Measurements from ENCODE around the gene KCNN3. TPM values are rescaled to one million over a fixed set of nuclear protein-coding genes. Genes with fewer than 3 reads are reported as not detected.

The KCNN3 gene
- total and polyA plus RNA-seq, 2 of the 8 experiments (the other 6 are each of a cell fraction or from before 2014, with no cell fraction given), result 2.8 to 3.7 TPM

DNA sequence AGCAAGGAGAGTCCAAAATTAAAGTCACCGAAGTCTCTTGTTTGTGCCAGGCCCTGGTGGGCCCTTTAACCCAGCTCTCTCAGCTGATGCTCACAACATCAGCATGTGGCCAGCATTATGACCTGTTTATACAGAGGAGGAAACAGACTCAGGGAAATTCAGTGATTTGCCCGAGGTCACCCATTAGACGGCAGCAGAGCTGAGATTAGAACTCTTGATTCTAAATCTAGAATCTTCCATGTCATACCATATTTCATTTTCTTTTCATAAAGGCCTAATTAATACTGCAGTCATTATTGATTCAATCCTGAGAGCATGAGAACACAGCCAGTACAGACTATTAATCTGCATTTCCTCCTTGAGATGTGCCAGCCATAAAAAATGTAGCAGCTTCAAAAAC lies 63.7 kb downstream of the KCNN3 start (continued):
- TF ChIP-seq, protein P1, sequence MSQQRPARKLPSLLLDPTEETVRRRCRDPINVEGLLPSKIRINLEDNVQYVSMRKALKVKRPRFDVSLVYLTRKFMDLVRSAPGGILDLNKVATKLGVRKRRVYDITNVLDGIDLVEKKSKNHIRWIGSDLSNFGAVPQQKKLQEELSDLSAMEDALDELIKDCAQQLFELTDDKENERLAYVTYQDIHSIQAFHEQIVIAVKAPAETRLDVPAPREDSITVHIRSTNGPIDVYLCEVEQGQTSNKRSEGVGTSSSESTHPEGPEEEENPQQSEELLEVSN (IDR thresholded peaks at IDR 0.05), result no peak
- TF ChIP-seq CEBPB (IDR thresholded peaks at IDR 0.05; ENCODE audit: low read depth, low read length), result no peak
- TF ChIP-seq, protein P2, sequence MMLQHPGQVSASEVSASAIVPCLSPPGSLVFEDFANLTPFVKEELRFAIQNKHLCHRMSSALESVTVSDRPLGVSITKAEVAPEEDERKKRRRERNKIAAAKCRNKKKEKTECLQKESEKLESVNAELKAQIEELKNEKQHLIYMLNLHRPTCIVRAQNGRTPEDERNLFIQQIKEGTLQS (IDR thresholded peaks at IDR 0.05; ENCODE audit: insufficient read depth, low read depth, low read length), result no peak
- no peak for TF ChIP-seq POU5F1 (IDR thresholded peaks at IDR 0.05; ENCODE audit: low read depth, low read length)
- TF ChIP-seq BRCA1 (IDR thresholded peaks at IDR 0.05; ENCODE audit: low read depth, low read length), result no peak
